Measurements from ENCODE around the gene TCEAL4.
"Not testable (repeated sequence)": the region's sequence is repeated elsewhere in the genome, so short reads cannot be mapped to it uniquely, and the experiment has no call there.

Gene TCEAL4

DNA sequence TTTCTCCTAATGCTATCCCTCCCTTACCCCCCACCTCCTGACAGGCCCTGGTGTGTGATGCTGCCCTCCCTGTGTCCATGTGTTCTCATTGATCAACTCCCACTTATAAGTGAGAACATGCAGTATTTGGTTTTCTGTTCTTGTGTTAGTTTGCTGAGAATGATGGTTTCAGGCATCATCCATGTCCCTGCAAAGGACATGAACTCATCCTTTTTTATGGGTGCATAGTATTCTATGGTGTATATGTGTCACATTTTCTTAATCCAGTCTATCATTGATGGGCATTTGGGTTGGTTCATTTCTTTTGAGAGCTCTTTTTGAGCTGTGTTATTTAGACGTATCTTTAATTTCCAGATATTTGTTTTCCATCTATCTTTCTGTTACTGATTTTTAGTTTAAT, 7.0 kb downstream of the TCEAL4 start:
- H3K4me1 ChIP-seq (ENCODE audit: control insufficient read depth, insufficient read depth, low read length); DNase-seq (ENCODE audit: low read depth); H3K27me3 ChIP-seq (replicated peaks; ENCODE audit: control insufficient read depth, insufficient read depth, low read length); H3K4me3 ChIP-seq (ENCODE audit: low read length); H3K9ac ChIP-seq (ENCODE audit: low read length): not testable (repeated sequence)
- H3K9me3 ChIP-seq (ENCODE audit: control insufficient read depth, low read length) = peaks cover 16% of the 10 kb centered on the region
- H3K36me3 ChIP-seq (ENCODE audit: control insufficient read depth, insufficient read depth, low read length, severe bottlenecking) = peaks cover 20% of the 10 kb centered on the region

DNA sequence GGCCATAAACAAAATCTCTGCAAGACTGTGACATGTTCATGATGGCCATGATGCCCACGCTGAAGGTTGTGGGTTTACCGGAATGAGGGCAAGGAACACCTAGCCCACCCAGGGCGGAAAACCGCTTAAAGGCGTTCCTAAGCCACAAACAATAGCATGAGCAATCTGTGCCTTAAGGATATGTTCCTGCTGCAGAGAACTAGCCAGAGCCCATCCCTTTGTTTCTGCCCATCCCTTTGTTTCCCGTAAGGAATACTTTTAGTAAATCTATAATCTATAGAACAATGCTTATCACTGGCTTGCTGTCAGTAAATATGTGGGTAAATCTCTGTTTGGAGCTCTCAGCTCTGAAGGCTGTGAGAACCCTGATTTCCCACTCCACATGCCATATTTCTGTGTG, 9.9 kb downstream of the TCEAL4 start:
- Histone ChIP-seq H3K36me3 (ENCODE audit: control insufficient read depth, insufficient read depth, low read length, severe bottlenecking) (peaks cover 15% of the 10 kb centered on the region), H3K9me3 (ENCODE audit: control insufficient read depth, low read length) (peaks cover 16% of the 10 kb centered on the region)
- H3K4me3 ChIP-seq (ENCODE audit: low read length); H3K27me3 ChIP-seq (replicated peaks; ENCODE audit: control insufficient read depth, insufficient read depth, low read length); H3K9ac ChIP-seq (ENCODE audit: low read length); H3K4me1 ChIP-seq (ENCODE audit: control insufficient read depth, insufficient read depth, low read length); DNase-seq (ENCODE audit: low read depth): not testable (repeated sequence)

DNA sequence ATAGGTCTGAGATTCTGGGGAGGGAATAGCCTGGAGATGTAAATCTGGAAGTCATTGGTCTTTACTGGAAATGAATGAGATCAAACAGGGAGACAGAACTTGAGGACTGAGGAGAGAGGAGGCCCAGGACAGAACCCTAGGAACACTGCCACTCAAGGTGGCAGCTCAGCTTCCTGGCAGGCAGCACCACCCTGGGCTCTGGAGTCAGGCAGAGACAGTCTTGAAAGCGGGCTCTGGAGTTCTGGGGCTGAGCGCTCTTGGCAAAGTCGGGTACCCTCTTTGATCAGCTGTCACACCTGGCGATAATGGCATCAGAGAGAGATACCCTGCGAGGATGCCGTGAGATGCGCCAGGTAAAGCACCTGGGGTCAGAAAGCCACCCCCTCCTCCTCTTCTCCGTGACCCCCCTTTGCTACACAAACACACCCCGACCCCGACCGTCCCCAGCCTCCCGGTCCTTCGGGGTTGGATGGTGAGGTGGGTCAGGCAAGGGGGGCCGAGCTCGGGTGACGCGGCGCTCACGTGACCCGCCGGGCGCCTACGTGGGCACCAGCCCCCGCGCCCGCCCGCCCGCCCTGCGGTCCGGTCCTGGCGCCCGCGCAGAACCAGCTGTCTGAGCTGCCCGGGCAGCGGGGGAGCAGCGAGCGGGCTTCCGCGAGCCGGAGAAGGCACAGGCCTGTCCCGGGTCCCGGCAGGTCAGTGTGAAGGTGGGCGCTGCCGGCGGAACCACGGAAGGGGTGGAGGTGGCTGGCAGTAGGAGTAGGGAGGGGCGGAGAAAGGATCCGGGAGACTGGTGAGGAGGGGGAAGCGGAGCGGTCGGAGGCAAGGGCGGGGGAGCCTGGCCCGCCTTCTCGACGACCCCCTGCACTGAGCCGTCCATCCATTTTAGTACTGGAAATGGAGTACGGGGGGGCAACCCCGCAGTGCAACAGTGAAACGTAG, 22.3 kb downstream of the TCEAL4 start, which contains the start of gene TCEAL3:
Gene TCEAL3 (plus strand): TSS at position 600 of the 942 bp plus-strand sequence. CDS start 1,102 bp downstream, outside the sequence.
- no peaks in the 10 kb centered on the region for H3K9me3 ChIP-seq (ENCODE audit: control insufficient read depth, low read length)
- H3K27me3 ChIP-seq (replicated peaks; ENCODE audit: control insufficient read depth, insufficient read depth, low read length) = peaks cover 9% of the 10 kb centered on the region
- peak; percentile 77 for DNase-seq (ENCODE audit: low read depth)
- H3K4me1 ChIP-seq (ENCODE audit: control insufficient read depth, insufficient read depth, low read length) = no peaks in the 10 kb centered on the region
- peak within 1 kb of the TSS; percentile 81 for H3K4me3 ChIP-seq (ENCODE audit: low read length)
- peak within 1 kb of the TSS; percentile 90 for H3K9ac ChIP-seq (ENCODE audit: low read length)
- peaks cover 3% of the 10 kb centered on the region for H3K36me3 ChIP-seq (ENCODE audit: control insufficient read depth, insufficient read depth, low read length, severe bottlenecking)

DNA sequence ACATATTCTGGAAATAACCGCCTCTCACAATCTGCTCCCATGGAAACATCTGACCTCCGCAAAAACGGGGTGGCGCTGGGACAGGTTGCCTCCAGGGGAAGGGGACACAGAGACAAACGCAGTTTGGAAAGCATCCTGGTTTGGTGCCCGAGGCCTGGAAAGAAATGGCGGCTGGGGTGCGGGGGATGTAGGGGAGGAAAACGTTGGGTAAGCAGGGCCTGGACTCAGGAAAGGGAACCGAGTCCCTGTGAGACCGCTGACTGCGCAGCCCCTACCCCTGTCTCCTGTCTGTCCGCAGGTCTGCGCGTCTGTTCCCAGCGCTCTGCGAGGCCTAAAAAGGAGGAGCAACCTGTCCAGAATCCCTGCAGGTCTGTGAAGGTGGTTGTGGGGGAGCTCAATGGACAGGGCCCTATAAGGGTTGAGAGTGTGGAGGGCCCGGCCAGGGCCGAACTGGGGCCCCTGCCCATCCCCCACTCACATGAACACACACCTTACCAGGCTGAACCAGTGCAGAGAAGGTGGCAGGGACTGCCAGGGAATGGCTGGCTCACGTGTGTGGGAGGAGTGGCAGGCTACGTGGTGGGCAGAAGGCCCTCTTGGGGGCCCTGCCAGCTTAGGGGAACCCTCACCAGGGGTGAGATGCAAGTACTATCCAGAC, 23.1 kb downstream of the TCEAL4 start:
- Histone ChIP-seq H3K27me3 (replicated peaks; ENCODE audit: control insufficient read depth, insufficient read depth, low read length) (peaks cover 3% of the 10 kb centered on the region), H3K9me3 (ENCODE audit: control insufficient read depth, low read length) (no peaks in the 10 kb centered on the region), H3K36me3 (ENCODE audit: control insufficient read depth, insufficient read depth, low read length, severe bottlenecking) (peaks cover 3% of the 10 kb centered on the region), H3K4me3 (ENCODE audit: low read length) (peak overlapping the region; percentile 81), H3K4me1 (ENCODE audit: control insufficient read depth, insufficient read depth, low read length) (no peaks in the 10 kb centered on the region), H3K9ac (ENCODE audit: low read length) (peak overlapping the region; percentile 90)
- peak; percentile 19 for DNase-seq (ENCODE audit: low read depth)

DNA sequence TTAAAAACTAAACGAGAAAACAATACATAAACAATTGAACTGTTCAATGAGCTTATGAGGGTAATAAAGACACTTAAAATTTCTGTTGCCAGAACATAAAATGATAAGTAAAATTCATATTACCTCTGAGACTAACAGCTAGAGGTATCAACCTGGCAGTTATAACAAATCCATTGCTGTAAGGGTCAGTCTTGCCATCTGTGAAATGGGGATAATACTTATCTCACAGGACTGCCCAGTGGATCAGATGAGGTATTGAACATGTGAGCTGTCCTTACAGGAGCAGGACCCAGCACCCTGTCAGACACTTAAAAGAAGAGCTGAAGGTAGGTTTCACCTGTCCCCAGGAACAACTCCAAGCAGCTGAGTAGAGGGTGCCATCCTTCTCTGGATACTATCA, 25.0 kb downstream of the TCEAL4 start:
- H3K4me1 ChIP-seq (ENCODE audit: control insufficient read depth, insufficient read depth, low read length) = peaks cover 5% of the 10 kb centered on the region
- H3K9ac ChIP-seq (ENCODE audit: low read length) = no peak overlapping the region
- H3K36me3 ChIP-seq (ENCODE audit: control insufficient read depth, insufficient read depth, low read length, severe bottlenecking) = peaks cover 3% of the 10 kb centered on the region
- no peak for DNase-seq (ENCODE audit: low read depth)
- no peak overlapping the region for H3K4me3 ChIP-seq (ENCODE audit: low read length)
- no peaks in the 10 kb centered on the region for H3K9me3 ChIP-seq (ENCODE audit: control insufficient read depth, low read length)
- H3K27me3 ChIP-seq (replicated peaks; ENCODE audit: control insufficient read depth, insufficient read depth, low read length) = peaks cover 3% of the 10 kb centered on the region

DNA sequence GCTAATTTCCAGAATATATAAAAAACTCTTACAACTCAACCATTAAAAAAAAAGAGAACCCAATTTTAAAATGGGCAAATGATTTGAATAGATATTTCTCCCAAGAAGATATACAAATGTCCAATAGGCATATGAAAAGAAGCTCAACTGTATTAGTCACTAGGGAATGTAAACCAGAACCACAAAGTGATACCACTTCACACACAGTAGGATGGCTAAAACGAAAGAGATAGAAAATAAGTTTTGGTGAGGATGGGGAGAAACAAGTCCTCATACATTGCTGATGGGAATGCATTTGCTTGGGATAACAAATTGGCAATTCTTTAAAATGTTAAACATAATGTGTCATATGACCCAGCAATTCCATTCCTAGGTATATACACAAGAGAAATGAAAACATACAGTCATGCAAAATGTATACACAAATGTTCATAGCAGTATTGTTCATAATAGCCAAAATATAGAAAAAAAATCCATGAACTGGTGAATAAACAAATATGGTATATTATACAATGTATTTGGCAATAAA, 28.1 kb downstream of the TCEAL4 start:
- H3K9ac ChIP-seq (ENCODE audit: low read length) = no peak overlapping the region
- peaks cover 3% of the 10 kb centered on the region for H3K36me3 ChIP-seq (ENCODE audit: control insufficient read depth, insufficient read depth, low read length, severe bottlenecking)
- H3K9me3 ChIP-seq (ENCODE audit: control insufficient read depth, low read length) = no peaks in the 10 kb centered on the region
- peaks cover 3% of the 10 kb centered on the region for H3K27me3 ChIP-seq (replicated peaks; ENCODE audit: control insufficient read depth, insufficient read depth, low read length)
- no peak overlapping the region for H3K4me3 ChIP-seq (ENCODE audit: low read length)
- DNase-seq (ENCODE audit: low read depth) = no peak
- peaks cover 7% of the 10 kb centered on the region for H3K4me1 ChIP-seq (ENCODE audit: control insufficient read depth, insufficient read depth, low read length)

GRCh38 chrX:103614999-103615398, 29.7 kb downstream of the TCEAL4 start:
- DNase-seq (ENCODE audit: low read depth) = peak; percentile 45
- Histone ChIP-seq H3K9ac (ENCODE audit: low read length) (no peak overlapping the region), H3K9me3 (ENCODE audit: control insufficient read depth, low read length) (peaks cover 3% of the 10 kb centered on the region), H3K4me1 (ENCODE audit: control insufficient read depth, insufficient read depth, low read length) (peaks cover 7% of the 10 kb centered on the region), H3K4me3 (ENCODE audit: low read length) (no peak overlapping the region), H3K27me3 (replicated peaks; ENCODE audit: control insufficient read depth, insufficient read depth, low read length) (peaks cover 3% of the 10 kb centered on the region), H3K36me3 (ENCODE audit: control insufficient read depth, insufficient read depth, low read length, severe bottlenecking) (peaks cover 3% of the 10 kb centered on the region)

DNA sequence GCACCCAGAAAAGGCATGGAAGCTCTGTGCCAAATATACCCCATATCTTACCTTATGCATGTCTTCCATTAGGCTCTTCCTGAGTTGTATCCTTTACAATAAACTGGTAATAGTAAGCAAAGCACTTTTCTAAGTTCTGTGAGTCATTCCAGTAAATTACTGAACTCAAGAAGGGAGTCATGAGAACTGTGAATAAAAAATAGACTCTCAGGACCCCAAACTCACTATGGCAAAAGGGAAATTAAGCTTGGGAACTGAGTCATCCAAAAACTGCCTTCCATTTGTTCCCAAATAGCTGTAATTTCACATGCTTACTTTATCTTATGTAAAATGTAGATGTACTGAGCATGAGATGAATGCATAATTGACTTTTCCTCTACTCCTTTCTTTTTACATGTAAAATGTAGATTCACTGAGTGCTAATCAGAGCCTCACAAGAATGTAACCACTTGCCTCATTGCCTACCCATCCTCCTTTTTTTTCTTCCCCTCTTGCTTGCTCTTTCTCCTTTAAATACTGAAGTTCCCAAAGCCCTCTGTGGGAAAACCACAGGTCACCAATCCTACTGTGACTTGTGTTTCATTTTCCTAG, 30.6 kb downstream of the TCEAL4 start:
- Histone ChIP-seq H3K27me3 (replicated peaks; ENCODE audit: control insufficient read depth, insufficient read depth, low read length) (peaks cover 3% of the 10 kb centered on the region), H3K4me1 (ENCODE audit: control insufficient read depth, insufficient read depth, low read length) (peaks cover 7% of the 10 kb centered on the region), H3K4me3 (ENCODE audit: low read length) (no peak overlapping the region), H3K36me3 (ENCODE audit: control insufficient read depth, insufficient read depth, low read length, severe bottlenecking) (no peaks in the 10 kb centered on the region), H3K9ac (ENCODE audit: low read length) (no peak overlapping the region), H3K9me3 (ENCODE audit: control insufficient read depth, low read length) (peaks cover 9% of the 10 kb centered on the region)
- DNase-seq (ENCODE audit: low read depth) = no peak

- H3K4me3 ChIP-seq (ENCODE audit: low read length) = no peak overlapping the region
- no peak overlapping the region for H3K9ac ChIP-seq (ENCODE audit: low read length)
- no peaks in the 10 kb centered on the region for H3K36me3 ChIP-seq (ENCODE audit: control insufficient read depth, insufficient read depth, low read length, severe bottlenecking)
- peaks cover 7% of the 10 kb centered on the region for H3K4me1 ChIP-seq (ENCODE audit: control insufficient read depth, insufficient read depth, low read length)
- DNase-seq (ENCODE audit: low read depth) = peak; percentile 50
- H3K9me3 ChIP-seq (ENCODE audit: control insufficient read depth, low read length) = peaks cover 9% of the 10 kb centered on the region
- peaks cover 3% of the 10 kb centered on the region for H3K27me3 ChIP-seq (replicated peaks; ENCODE audit: control insufficient read depth, insufficient read depth, low read length)
Measured at GRCh38 chrX:103616676-103617186, 31.4 kb downstream of the TCEAL4 start.

- no peaks in the 10 kb centered on the region for H3K36me3 ChIP-seq (ENCODE audit: control insufficient read depth, insufficient read depth, low read length, severe bottlenecking)
- H3K27me3 ChIP-seq (replicated peaks; ENCODE audit: control insufficient read depth, insufficient read depth, low read length) = peaks cover 3% of the 10 kb centered on the region
- H3K9ac ChIP-seq (ENCODE audit: low read length) = no peak overlapping the region
- peaks cover 9% of the 10 kb centered on the region for H3K9me3 ChIP-seq (ENCODE audit: control insufficient read depth, low read length)
- no peak overlapping the region for H3K4me3 ChIP-seq (ENCODE audit: low read length)
- H3K4me1 ChIP-seq (ENCODE audit: control insufficient read depth, insufficient read depth, low read length) = peaks cover 4% of the 10 kb centered on the region
- no peak for DNase-seq (ENCODE audit: low read depth)
Measured at GRCh38 chrX:103624111-103624510, 38.8 kb downstream of the TCEAL4 start.

- no peak for DNase-seq (ENCODE audit: low read depth)
- peaks cover 3% of the 10 kb centered on the region for H3K27me3 ChIP-seq (replicated peaks; ENCODE audit: control insufficient read depth, insufficient read depth, low read length)
- no peak overlapping the region for H3K4me3 ChIP-seq (ENCODE audit: low read length)
- H3K9me3 ChIP-seq (ENCODE audit: control insufficient read depth, low read length) = no peaks in the 10 kb centered on the region
- H3K36me3 ChIP-seq (ENCODE audit: control insufficient read depth, insufficient read depth, low read length, severe bottlenecking) = no peaks in the 10 kb centered on the region
- H3K4me1 ChIP-seq (ENCODE audit: control insufficient read depth, insufficient read depth, low read length) = peaks cover 13% of the 10 kb centered on the region
- H3K9ac ChIP-seq (ENCODE audit: low read length) = no peak overlapping the region
Measured at GRCh38 chrX:103626855-103627254, 41.5 kb downstream of the TCEAL4 start.
